ENCODE results near the gene STX10.

The STX10 gene

GRCh38 chr19:13122275-13122878, 27.8 kb downstream of the STX10 start:
- Histone ChIP-seq H4K20me1 (ENCODE audit: insufficient read depth, low read length) (no peaks in the 10 kb centered on the region), H3K9me2 (ENCODE audit: low read depth, low read length) (no peaks in the 10 kb centered on the region), H3K27ac (ENCODE audit: low read depth, low read length, poor library complexity, severe bottlenecking) (no peak overlapping the region), H3F3A (ENCODE audit: insufficient read depth, low read length) (no peaks in the 10 kb centered on the region), H3K79me2 (ENCODE audit: insufficient read depth, low read length) (peaks cover 50% of the 10 kb centered on the region), H3K36me3 (ENCODE audit: insufficient read depth, low read length) (peaks cover 33% of the 10 kb centered on the region; the same call in 1 of the 2 replicates), H3K4me2 (ENCODE audit: low read length) (no peak overlapping the region), H3K9me3 (ENCODE audit: low read length) (no peaks in the 10 kb centered on the region), H3K9ac (ENCODE audit: low read length) (no peak overlapping the region), H3K4me3 (ENCODE audit: low read depth, low read length, poor library complexity, severe bottlenecking) (no peak overlapping the region), H3K4me1 (ENCODE audit: insufficient read depth, low read length, severe bottlenecking) (peaks cover 36% of the 10 kb centered on the region), H2AFZ (ENCODE audit: low read length) (no peak overlapping the region), H3K27me3 (ENCODE audit: insufficient read depth, low read length) (no peaks in the 10 kb centered on the region)
- TF ChIP-seq EZH2 (IDR thresholded peaks at IDR 0.05; ENCODE audit: borderline replicate concordance, low read length) = no peak
- TF ChIP-seq, protein P1, sequence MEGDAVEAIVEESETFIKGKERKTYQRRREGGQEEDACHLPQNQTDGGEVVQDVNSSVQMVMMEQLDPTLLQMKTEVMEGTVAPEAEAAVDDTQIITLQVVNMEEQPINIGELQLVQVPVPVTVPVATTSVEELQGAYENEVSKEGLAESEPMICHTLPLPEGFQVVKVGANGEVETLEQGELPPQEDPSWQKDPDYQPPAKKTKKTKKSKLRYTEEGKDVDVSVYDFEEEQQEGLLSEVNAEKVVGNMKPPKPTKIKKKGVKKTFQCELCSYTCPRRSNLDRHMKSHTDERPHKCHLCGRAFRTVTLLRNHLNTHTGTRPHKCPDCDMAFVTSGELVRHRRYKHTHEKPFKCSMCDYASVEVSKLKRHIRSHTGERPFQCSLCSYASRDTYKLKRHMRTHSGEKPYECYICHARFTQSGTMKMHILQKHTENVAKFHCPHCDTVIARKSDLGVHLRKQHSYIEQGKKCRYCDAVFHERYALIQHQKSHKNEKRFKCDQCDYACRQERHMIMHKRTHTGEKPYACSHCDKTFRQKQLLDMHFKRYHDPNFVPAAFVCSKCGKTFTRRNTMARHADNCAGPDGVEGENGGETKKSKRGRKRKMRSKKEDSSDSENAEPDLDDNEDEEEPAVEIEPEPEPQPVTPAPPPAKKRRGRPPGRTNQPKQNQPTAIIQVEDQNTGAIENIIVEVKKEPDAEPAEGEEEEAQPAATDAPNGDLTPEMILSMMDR (IDR thresholded peaks at IDR 0.05; ENCODE audit: low read length) = no peak

DNA sequence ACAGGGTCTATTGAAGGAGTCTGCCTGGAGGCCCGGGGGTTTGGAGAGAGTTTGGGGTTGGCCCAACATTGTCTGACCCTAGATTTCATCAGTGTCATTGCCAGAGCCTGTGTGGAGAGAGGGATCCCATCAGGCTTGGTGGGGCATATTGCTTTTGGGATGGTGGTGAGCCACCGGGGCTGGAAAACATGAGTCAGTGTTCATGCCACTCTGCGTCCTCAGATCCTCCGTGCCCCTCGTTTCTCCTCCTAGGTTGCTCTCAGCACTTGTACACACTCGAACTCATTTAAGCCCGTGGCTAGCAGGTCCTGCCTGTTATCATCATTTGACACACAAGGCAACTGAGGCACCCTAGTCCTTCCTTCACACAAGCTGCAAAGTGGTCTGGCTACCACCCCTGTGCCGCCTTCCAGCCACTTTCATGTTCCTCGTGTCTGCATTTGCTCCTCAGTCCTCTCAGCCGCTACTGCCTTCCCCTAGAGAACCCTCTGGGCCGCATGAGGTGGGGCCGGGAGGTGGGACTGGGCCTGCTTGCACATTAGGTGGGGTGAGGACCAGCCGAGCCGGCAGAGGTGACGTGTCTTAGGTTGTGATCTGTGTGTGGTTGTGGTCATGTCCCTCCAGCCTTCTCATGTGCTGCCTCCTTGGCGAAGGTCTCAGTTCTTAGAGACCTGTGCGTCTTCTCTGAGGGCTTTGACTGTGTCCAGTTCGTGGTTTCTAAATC, 28.5 kb downstream of the STX10 start:
- Histone ChIP-seq H3K9me3 (ENCODE audit: low read length) (no peaks in the 10 kb centered on the region), H3K79me2 (ENCODE audit: insufficient read depth, low read length) (peaks cover 45% of the 10 kb centered on the region), H3K27ac (ENCODE audit: low read depth, low read length, poor library complexity, severe bottlenecking) (no peak overlapping the region), H3K4me3 (ENCODE audit: low read depth, low read length, poor library complexity, severe bottlenecking) (no peak overlapping the region), H3K36me3 (ENCODE audit: insufficient read depth, low read length) (peaks cover 33% of the 10 kb centered on the region; the same call in 1 of the 2 replicates), H4K20me1 (ENCODE audit: insufficient read depth, low read length) (no peaks in the 10 kb centered on the region), H2AFZ (ENCODE audit: low read length) (no peak overlapping the region), H3K4me1 (ENCODE audit: insufficient read depth, low read length, severe bottlenecking) (peaks cover 39% of the 10 kb centered on the region), H3K27me3 (ENCODE audit: insufficient read depth, low read length) (no peaks in the 10 kb centered on the region), H3K9ac (ENCODE audit: low read length) (no peak overlapping the region), H3F3A (ENCODE audit: insufficient read depth, low read length) (peaks cover 4% of the 10 kb centered on the region; the same call in 1 of the 2 replicates), H3K4me2 (ENCODE audit: low read length) (no peak overlapping the region; the same call in 1 of the 2 replicates), H3K9me2 (ENCODE audit: low read depth, low read length) (no peaks in the 10 kb centered on the region)
- no peak for TF ChIP-seq EZH2 (IDR thresholded peaks at IDR 0.05; ENCODE audit: borderline replicate concordance, low read length)
- TF ChIP-seq, protein P1 (IDR thresholded peaks at IDR 0.05; ENCODE audit: low read length) = no peak

- Histone ChIP-seq H3K79me2 (ENCODE audit: insufficient read depth, low read length) (peaks cover 44% of the 10 kb centered on the region), H4K20me1 (ENCODE audit: insufficient read depth, low read length) (no peaks in the 10 kb centered on the region), H3K27ac (ENCODE audit: low read depth, low read length, poor library complexity, severe bottlenecking) (no peak overlapping the region), H3K4me2 (ENCODE audit: low read length) (peak overlapping the region; percentile 80; the same call in 1 of the 2 replicates), H3K36me3 (ENCODE audit: insufficient read depth, low read length) (peaks cover 29% of the 10 kb centered on the region; the same call in 1 of the 2 replicates), H3K9ac (ENCODE audit: low read length) (no peak overlapping the region; the same call in 1 of the 2 replicates), H3K4me3 (ENCODE audit: low read depth, low read length, poor library complexity, severe bottlenecking) (no peak overlapping the region), H3K9me3 (ENCODE audit: low read length) (no peaks in the 10 kb centered on the region), H2AFZ (ENCODE audit: low read length) (no peak overlapping the region), H3K9me2 (ENCODE audit: low read depth, low read length) (no peaks in the 10 kb centered on the region), H3F3A (ENCODE audit: insufficient read depth, low read length) (peaks cover 4% of the 10 kb centered on the region; the same call in 1 of the 2 replicates), H3K4me1 (ENCODE audit: insufficient read depth, low read length, severe bottlenecking) (peaks cover 43% of the 10 kb centered on the region), H3K27me3 (ENCODE audit: insufficient read depth, low read length) (no peaks in the 10 kb centered on the region)
- no peak for TF ChIP-seq EZH2 (IDR thresholded peaks at IDR 0.05; ENCODE audit: borderline replicate concordance, low read length)
- TF ChIP-seq, protein P1 (IDR thresholded peaks at IDR 0.05; ENCODE audit: low read length) = no peak
Observed at GRCh38 chr19:13120817-13121216, 29.4 kb downstream of the STX10 start.
